Mesodermal cell (in vitro differentiated cells): ENCODE results near the gene USF2.
A peak's percentile ranks its signal among the peaks of the same experiment; 100 is the strongest.

Source experiments
- H3K27ac ChIP-seq: 2 replicates; pipeline ENCODE4 v1.7.0; 2013; ENCODE audit warnings: mild to moderate bottlenecking, low read depth, low read length, moderate library complexity; ENCODE audit not compliant: severe bottlenecking
- H3K36me3 ChIP-seq: 2 replicates; pipeline ENCODE4 v1.7.1; 2013; ENCODE audit warnings: mild to moderate bottlenecking, low read length, moderate library complexity; ENCODE audit not compliant: control insufficient read depth, insufficient read depth
- H3K4me1 ChIP-seq: one replicate; pipeline ENCODE4 v1.7.1; 2013; ENCODE audit warnings: mild to moderate bottlenecking, low read length; ENCODE audit not compliant: insufficient read depth, control insufficient read depth, poor library complexity, severe bottlenecking
- H3K4me3 ChIP-seq: 2 replicates; pipeline ENCODE4 v1.7.0; 2013; ENCODE audit warnings: low read length, control low read depth, mild to moderate bottlenecking; ENCODE audit not compliant: insufficient read depth, poor library complexity, severe bottlenecking; ENCODE audit errors: extremely low read depth
- H3K9me3 ChIP-seq: 2 replicates; pipeline ENCODE4 v1.7.1; 2013; ENCODE audit warnings: mild to moderate bottlenecking, low read length, moderate library complexity; ENCODE audit not compliant: control insufficient read depth
- WGBS, 2 experiments: methylation state at CpG; one replicate each; pipeline ENCODE4 v1.1.5; 2013; ENCODE audit warnings: missing lambda C conversion rate in 2 of 2; ENCODE audit not compliant: insufficient coverage in 2 of 2; 5-methylcytosine and 5-hydroxymethylcytosine counted together

USF2 gene

GRCh38 chr19:35267818-35268535, 785 bp upstream of the USF2 start:
- 0 to 1% methylated on average over 26 to 47 of the region's 100 CpGs for WGBS, 2 experiments
- Histone ChIP-seq H3K9me3 (no peaks in the 10 kb centered on the region), H3K36me3 (peaks cover 42% of the 10 kb centered on the region), H3K4me3 (peak overlapping the region; percentile 77), H3K4me1 (peaks cover 5% of the 10 kb centered on the region), H3K27ac (peak overlapping the region; percentile 78)

GRCh38 chr19:35269438-35270117, 816 bp downstream of the USF2 start:
- whole genome bisulfite sequencing, 2 experiments: 1% methylated on average over 18 to 55 of the region's 66 CpGs
- H3K4me1 ChIP-seq: peaks cover 5% of the 10 kb centered on the region
- H3K9me3 ChIP-seq: no peaks in the 10 kb centered on the region
- peaks cover 58% of the 10 kb centered on the region for H3K36me3 ChIP-seq
- H3K27ac ChIP-seq: peak overlapping the region; percentile 57
- peak overlapping the region; percentile 41 for H3K4me3 ChIP-seq

GRCh38 chr19:35270381-35270811, 1.6 kb downstream of the USF2 start:
- Histone ChIP-seq H3K4me1 (peaks cover 5% of the 10 kb centered on the region), H3K4me3 (no peak overlapping the region), H3K9me3 (no peaks in the 10 kb centered on the region), H3K27ac (no peak overlapping the region), H3K36me3 (peaks cover 59% of the 10 kb centered on the region)
- 96 to 100% methylated on average over 9 to 13 of the region's 16 CpGs for WGBS, 2 experiments

- Histone ChIP-seq H3K27ac (no peak overlapping the region), H3K9me3 (no peaks in the 10 kb centered on the region), H3K4me1 (peaks cover 5% of the 10 kb centered on the region), H3K36me3 (peaks cover 58% of the 10 kb centered on the region), H3K4me3 (no peak overlapping the region)
- WGBS, 2 experiments: 86 to 94% methylated on average over 3 to 6 of the region's 7 CpGs
Observed at GRCh38 chr19:35271546-35271945, 2.8 kb downstream of the USF2 start.

- Histone ChIP-seq H3K4me3 (no peak overlapping the region), H3K9me3 (no peaks in the 10 kb centered on the region), H3K36me3 (peaks cover 65% of the 10 kb centered on the region), H3K4me1 (peaks cover under 1% of the 10 kb centered on the region), H3K27ac (no peak overlapping the region)
- 93 to 94% methylated on average over 15 to 16 of the region's 16 CpGs for WGBS, 2 experiments
Observed at GRCh38 chr19:35272122-35272719, 3.5 kb downstream of the USF2 start.

DNA sequence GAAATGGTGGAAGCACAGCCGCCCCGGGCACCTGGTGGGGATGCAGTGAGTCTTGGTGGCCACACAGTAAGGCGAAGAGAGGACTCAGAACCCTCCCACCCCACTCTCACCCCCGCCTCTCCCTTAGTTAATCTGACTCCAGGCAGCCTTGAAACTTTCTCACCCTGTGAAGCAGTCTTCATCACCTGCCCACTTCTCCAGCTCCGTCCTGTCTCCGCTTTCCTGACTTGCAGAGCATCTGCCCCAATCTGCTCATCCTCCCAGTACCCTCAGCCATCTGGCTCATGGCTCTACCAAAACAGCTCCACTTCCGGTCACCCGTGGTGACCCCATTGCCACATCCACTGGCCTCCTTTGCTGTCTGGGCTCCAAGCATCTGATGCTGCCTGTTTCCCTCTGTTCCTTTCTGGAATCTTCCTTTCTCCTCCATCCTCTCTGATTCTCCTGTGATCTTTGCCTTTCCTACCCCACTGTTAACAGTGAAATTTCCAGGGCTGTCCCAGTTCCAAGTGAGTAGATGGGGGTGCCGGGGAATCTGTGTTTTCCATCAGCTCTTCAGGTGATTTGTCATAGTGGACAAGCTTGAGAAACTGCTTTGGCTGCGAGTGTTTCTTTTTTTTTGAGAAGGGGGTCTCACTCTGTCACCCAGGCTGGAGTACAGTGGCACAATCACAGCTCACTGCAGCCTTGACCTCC, 4.3 kb downstream of the USF2 start:
- Histone ChIP-seq H3K27ac (no peak overlapping the region), H3K9me3 (no peaks in the 10 kb centered on the region), H3K4me1 (no peaks in the 10 kb centered on the region), H3K4me3 (no peak overlapping the region), H3K36me3 (peaks cover 67% of the 10 kb centered on the region)
- 88% methylated on average over 8 to 10 of the region's 10 CpGs for WGBS, 2 experiments

DNA sequence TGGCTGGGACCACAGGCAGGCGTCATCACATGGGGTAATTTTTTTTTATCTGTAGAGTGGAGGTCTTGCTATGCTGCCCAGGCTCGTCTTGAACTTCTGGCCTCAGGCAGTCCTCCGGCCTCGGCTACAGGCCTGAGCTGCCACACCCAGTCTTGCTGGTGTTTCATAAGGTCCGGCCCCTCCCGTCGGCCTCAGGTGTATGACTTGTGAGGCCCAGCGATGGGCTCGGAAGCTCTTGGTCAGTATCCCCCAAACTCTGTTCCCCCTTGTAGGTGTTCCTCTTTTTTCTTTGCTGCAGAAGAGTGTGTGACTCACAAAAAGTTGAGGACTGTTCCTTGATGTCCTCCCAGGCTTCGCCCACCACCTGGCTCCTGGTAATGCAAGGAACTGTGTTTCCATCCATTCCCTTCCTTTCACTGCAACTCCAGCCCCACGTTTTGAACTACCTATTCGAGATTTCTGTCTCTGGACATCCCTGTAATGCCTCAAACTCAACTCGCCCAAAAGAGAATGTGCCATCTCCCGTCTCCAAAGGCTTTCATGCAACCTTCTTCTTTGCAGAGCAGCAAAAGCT, 5.0 kb downstream of the USF2 start:
- Histone ChIP-seq H3K36me3 (peaks cover 73% of the 10 kb centered on the region), H3K4me3 (no peak overlapping the region), H3K9me3 (no peaks in the 10 kb centered on the region), H3K4me1 (no peaks in the 10 kb centered on the region), H3K27ac (no peak overlapping the region)
- 84 to 85% methylated on average over 12 to 14 of the region's 14 CpGs for WGBS, 2 experiments

DNA sequence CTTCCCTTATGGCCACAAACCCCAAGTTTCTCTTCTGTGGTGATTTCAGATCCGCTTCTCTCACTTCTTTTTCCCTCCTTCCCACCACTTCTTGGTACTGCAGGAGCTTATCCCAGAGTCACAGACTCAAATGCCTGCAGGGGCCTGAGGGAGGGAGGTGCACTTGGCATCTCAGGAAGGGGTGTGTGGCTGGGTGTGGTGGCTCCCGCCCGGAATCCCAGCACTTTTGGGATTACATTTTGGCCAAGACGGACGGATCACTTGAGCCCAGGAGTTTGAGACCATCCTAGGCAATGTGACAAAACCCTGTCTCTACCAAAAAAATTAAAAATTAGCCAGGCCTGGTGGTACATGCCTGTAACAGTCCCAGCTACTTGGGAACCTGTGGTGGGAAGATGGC, 5.6 kb downstream of the USF2 start:
- Histone ChIP-seq H3K4me3 (no peak overlapping the region), H3K36me3 (peaks cover 79% of the 10 kb centered on the region), H3K27ac (no peak overlapping the region), H3K4me1 (no peaks in the 10 kb centered on the region), H3K9me3 (no peaks in the 10 kb centered on the region)
- 97% methylated on average over 4 of the region's 5 CpGs; no CpG with 5 or more reads in 1 of the 2 experiments for WGBS, 2 experiments

GRCh38 chr19:35276706-35277281, 8.0 kb downstream of the USF2 start:
- Histone ChIP-seq H3K27ac (no peak overlapping the region), H3K4me1 (no peaks in the 10 kb centered on the region), H3K9me3 (no peaks in the 10 kb centered on the region), H3K4me3 (no peak overlapping the region), H3K36me3 (peaks cover 63% of the 10 kb centered on the region)
- WGBS, 2 experiments: 95 to 97% methylated on average over 24 to 28 of the region's 28 CpGs
